ENCODE data around the gene FBXO22.
"Not testable (repeated sequence)": the region's sequence is repeated elsewhere in the genome, so short reads cannot be mapped to it uniquely, and the experiment has no call there.

Gene FBXO22

GRCh38 chr15:75981149-75981815 is 77.6 kb downstream of the FBXO22 start:
- DNase-seq (ENCODE audit: low read depth) = no peak

DNA sequence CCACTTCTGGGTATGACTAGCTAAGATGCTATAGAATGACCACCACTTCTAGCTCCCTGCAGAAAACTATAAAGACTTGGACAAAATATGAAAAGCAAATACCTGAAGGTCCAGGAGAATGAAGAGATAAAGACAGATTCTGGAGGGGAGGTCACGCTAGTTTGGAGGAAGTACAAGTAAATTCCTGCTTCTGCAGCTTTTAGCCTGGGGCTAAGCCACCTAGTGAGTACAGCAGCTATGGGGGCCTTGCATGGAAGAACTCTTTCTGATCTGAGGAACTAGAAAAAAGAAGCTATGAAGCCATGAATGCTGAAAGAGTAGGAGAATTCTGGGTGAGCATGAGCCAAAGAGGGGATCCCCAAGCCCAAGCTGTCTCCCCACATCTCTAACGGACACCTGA is 78.8 kb downstream of the FBXO22 start:
- DNase-seq (ENCODE audit: low read depth) = no peak

GRCh38 chr15:75984706-75985105 is 81.0 kb downstream of the FBXO22 start:
- DNase-seq (ENCODE audit: low read depth) = not testable (repeated sequence)

- DNase-seq (ENCODE audit: low read depth) = no peak
Observed at GRCh38 chr15:75985971-75986370, 82.3 kb downstream of the FBXO22 start.

- no peak for DNase-seq (ENCODE audit: low read depth)
Observed at GRCh38 chr15:75989045-75989444, 85.4 kb downstream of the FBXO22 start.

GRCh38 chr15:75989875-75990274 is 86.2 kb downstream of the FBXO22 start:
- DNase-seq (ENCODE audit: low read depth) = no peak

Data from activated T-helper 9 cell treated with anti-CD3 and anti-CD28 coated beads, Interleukin-2, amount 50 U/mL, for 16 hours (primary cell).